HepG2 (cell line): ENCODE data around the gene HOXA6. TPM values are rescaled to one million over a fixed set of nuclear protein-coding genes. Genes with fewer than 3 reads are reported as not detected.

Experiments used
- AKAP8 ChIP-seq: sonication (generic); formaldehyde crosslinking; IDR thresholded peaks from 2 replicates; pipeline ENCODE4 v1.5.1; 2020; ENCODE audit warnings: mild to moderate bottlenecking, missing genetic modification reagents
- BORCS8-MEF2B ChIP-seq: sonication (generic); formaldehyde crosslinking; IDR thresholded peaks from 2 replicates; pipeline ENCODE4 v1.8.0; 2022; ENCODE audit warnings: mild to moderate bottlenecking, missing genetic modification reagents
- EHMT2 ChIP-seq: fragments of 200-600 bp; sonication (generic); IDR thresholded peaks from 2 replicates; pipeline ENCODE4 v1.7.0; 2017; ENCODE audit warnings: antibody characterized with exemption, low read depth, low read length, borderline replicate concordance
- FOXC1 ChIP-seq: sonication (generic); formaldehyde crosslinking; IDR thresholded peaks from 2 replicates; pipeline ENCODE4 v1.8.0; 2022; ENCODE audit warnings: mild to moderate bottlenecking, missing genetic modification reagents, borderline replicate concordance
- HDAC6 ChIP-seq: fragments of 200-600 bp; sonication (generic); IDR thresholded peaks from 2 replicates; pipeline ENCODE4 v1.7.0; 2017; ENCODE audit warnings: mild to moderate bottlenecking, antibody characterized with exemption, low read length, low read depth
- MAFF ChIP-seq: IDR thresholded peaks from 2 replicates; pipeline ENCODE4 v1.6.1; 2011; ENCODE audit warnings: low read depth, low read length, improper control_type of control experiment
- ONECUT2 ChIP-seq: sonication (generic); formaldehyde crosslinking; IDR thresholded peaks from 2 replicates; pipeline ENCODE4 v1.4.0; 2020; ENCODE audit warnings: missing genetic modification reagents
- SMC3 ChIP-seq: IDR thresholded peaks from 2 replicates; pipeline ENCODE4 v1.6.1; 2011; ENCODE audit warnings: low read length, improper control_type of control experiment
- TFDP1 ChIP-seq: IDR thresholded peaks from 2 replicates; pipeline ENCODE4 v1.6.1; 2016; ENCODE audit warnings: missing compliant biosample characterization, missing genetic modification reagents, borderline replicate concordance
- ZNF124 ChIP-seq: sonication (generic); formaldehyde crosslinking; IDR thresholded peaks from 2 replicates; pipeline ENCODE4 v1.4.0; 2020; ENCODE audit warnings: missing genetic modification reagents
- ZNF274 ChIP-seq: sonication (generic); formaldehyde crosslinking; IDR thresholded peaks from 2 replicates; pipeline ENCODE4 v1.5.1; 2020; ENCODE audit warnings: mild to moderate bottlenecking, missing genetic modification reagents
- ZNF30 ChIP-seq: sonication (generic); formaldehyde crosslinking; IDR thresholded peaks from 2 replicates; pipeline ENCODE4 v1.5.0; 2020; ENCODE audit warnings: mild to moderate bottlenecking, missing genetic modification reagents
- ZNF382 ChIP-seq: sonication (generic); formaldehyde crosslinking; IDR thresholded peaks from 2 replicates; pipeline ENCODE4 v1.5.0; 2020; ENCODE audit warnings: missing genetic modification reagents, mild to moderate bottlenecking, borderline replicate concordance
- ZNF546 ChIP-seq: sonication (generic); formaldehyde crosslinking; conservative IDR thresholded peaks from 2 replicates; pipeline ENCODE4 v1.8.1; 2023; ENCODE audit warnings: mild to moderate bottlenecking, missing genetic modification reagents
- ZNF547 ChIP-seq: sonication (generic); formaldehyde crosslinking; IDR thresholded peaks from 2 replicates; pipeline ENCODE4 v1.5.1; 2020; ENCODE audit warnings: mild to moderate bottlenecking, missing genetic modification reagents
- ZNF674 ChIP-seq: sonication (generic); formaldehyde crosslinking; IDR thresholded peaks from 2 replicates; pipeline ENCODE4 v1.5.0; 2020; ENCODE audit warnings: low read depth, mild to moderate bottlenecking, missing genetic modification reagents
- ZNF749 ChIP-seq: sonication (generic); formaldehyde crosslinking; IDR thresholded peaks from 2 replicates; pipeline ENCODE4 v1.8.0; 2022; ENCODE audit warnings: mild to moderate bottlenecking, missing genetic modification reagents, moderate library complexity, borderline replicate concordance
- ZSCAN20 ChIP-seq: sonication (generic); formaldehyde crosslinking; IDR thresholded peaks from 2 replicates; pipeline ENCODE4 v1.4.0; 2020; ENCODE audit warnings: missing genetic modification reagents, mild to moderate bottlenecking, borderline replicate concordance
- ZSCAN25 ChIP-seq: sonication (generic); formaldehyde crosslinking; IDR thresholded peaks from 2 replicates; pipeline ENCODE4 v1.8.0; 2022; ENCODE audit warnings: mild to moderate bottlenecking, missing genetic modification reagents
- polyA plus RNA-seq, 8 experiments: library from polyadenylated mRNA; depleted of rRNA in 3 of 8; stranded (reverse) in 7 of 8; unstranded in 1 of 8; fragments of >200 nt; fragmentation: Illumina TruSeq in 4 of 8; extraction: Trizol in 4 of 8; gene quantifications; 2 replicates each; pipeline versions ENCODE4 v1.2.1 to v1.2.3, GENCODE V29; 2011 to 2016; ENCODE audit warnings: low read depth in 4 of 8, missing spikeins in 1 of 8, mixed read lengths in 1 of 8; ENCODE audit not compliant: insufficient read depth in 1 of 8
- total RNA-seq, 5 experiments: library from RNA; depleted of rRNA; stranded (reverse); fragments of >200 nt; fragmentation: Illumina TruSeq; extraction: Trizol; gene quantifications; 2 replicates each; pipeline ENCODE4 v1.2.3, GENCODE V29; 2016; ENCODE audit warnings: low read depth in 1 of 5
- TF ChIP-seq, protein P1 (sequence below): sonication (generic); formaldehyde crosslinking; IDR thresholded peaks from 2 replicates; pipeline ENCODE4 v1.5.0; 2020; ENCODE audit warnings: missing genetic modification reagents
- TF ChIP-seq, protein P2 (sequence below): sonication (generic); formaldehyde crosslinking; IDR thresholded peaks from 2 replicates; pipeline ENCODE4 v1.5.1; 2020; ENCODE audit warnings: missing genetic modification reagents, mild to moderate bottlenecking, borderline replicate concordance
- TF ChIP-seq, protein P3 (sequence below): sonication (generic); formaldehyde crosslinking; IDR thresholded peaks from 2 replicates; pipeline ENCODE4 v1.4.0; 2020; ENCODE audit warnings: missing genetic modification reagents
- TF ChIP-seq, protein P4 (sequence below): sonication (generic); formaldehyde crosslinking; IDR thresholded peaks from 2 replicates; pipeline ENCODE4 v1.8.0; 2022; ENCODE audit warnings: missing genetic modification reagents, low read depth, mild to moderate bottlenecking, borderline replicate concordance

Gene HOXA6
- total and polyA plus RNA-seq, 2 of the 13 experiments (the other 11 are each of a cell fraction or from before 2014, with no cell fraction given) = 1.3 to 1.5 TPM

- no peak for TF ChIP-seq EHMT2
- TF ChIP-seq HDAC6 = no peak
- TF ChIP-seq FOXC1 (CRISPR knock-in tag) = no peak
- no peak for TF ChIP-seq BORCS8-MEF2B
- TF ChIP-seq AKAP8 (CRISPR knock-in tag) = no peak
- TF ChIP-seq ZNF547 = 0 out of 2 replicates have a peak, but pooled peaks have one; percentile 14
- no peak for TF ChIP-seq ZNF124 (CRISPR knock-in tag)
- TF ChIP-seq, protein P1, sequence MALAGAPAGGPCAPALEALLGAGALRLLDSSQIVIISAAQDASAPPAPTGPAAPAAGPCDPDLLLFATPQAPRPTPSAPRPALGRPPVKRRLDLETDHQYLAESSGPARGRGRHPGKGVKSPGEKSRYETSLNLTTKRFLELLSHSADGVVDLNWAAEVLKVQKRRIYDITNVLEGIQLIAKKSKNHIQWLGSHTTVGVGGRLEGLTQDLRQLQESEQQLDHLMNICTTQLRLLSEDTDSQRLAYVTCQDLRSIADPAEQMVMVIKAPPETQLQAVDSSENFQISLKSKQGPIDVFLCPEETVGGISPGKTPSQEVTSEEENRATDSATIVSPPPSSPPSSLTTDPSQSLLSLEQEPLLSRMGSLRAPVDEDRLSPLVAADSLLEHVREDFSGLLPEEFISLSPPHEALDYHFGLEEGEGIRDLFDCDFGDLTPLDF (CRISPR knock-in tag) = 0 out of 2 replicates have a peak, but pooled peaks have one; percentile 9
- no peak for TF ChIP-seq MAFF
- TF ChIP-seq, protein P2, sequence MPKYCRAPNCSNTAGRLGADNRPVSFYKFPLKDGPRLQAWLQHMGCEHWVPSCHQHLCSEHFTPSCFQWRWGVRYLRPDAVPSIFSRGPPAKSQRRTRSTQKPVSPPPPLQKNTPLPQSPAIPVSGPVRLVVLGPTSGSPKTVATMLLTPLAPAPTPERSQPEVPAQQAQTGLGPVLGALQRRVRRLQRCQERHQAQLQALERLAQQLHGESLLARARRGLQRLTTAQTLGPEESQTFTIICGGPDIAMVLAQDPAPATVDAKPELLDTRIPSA (CRISPR knock-in tag) = no peak
- TF ChIP-seq, protein P3, sequence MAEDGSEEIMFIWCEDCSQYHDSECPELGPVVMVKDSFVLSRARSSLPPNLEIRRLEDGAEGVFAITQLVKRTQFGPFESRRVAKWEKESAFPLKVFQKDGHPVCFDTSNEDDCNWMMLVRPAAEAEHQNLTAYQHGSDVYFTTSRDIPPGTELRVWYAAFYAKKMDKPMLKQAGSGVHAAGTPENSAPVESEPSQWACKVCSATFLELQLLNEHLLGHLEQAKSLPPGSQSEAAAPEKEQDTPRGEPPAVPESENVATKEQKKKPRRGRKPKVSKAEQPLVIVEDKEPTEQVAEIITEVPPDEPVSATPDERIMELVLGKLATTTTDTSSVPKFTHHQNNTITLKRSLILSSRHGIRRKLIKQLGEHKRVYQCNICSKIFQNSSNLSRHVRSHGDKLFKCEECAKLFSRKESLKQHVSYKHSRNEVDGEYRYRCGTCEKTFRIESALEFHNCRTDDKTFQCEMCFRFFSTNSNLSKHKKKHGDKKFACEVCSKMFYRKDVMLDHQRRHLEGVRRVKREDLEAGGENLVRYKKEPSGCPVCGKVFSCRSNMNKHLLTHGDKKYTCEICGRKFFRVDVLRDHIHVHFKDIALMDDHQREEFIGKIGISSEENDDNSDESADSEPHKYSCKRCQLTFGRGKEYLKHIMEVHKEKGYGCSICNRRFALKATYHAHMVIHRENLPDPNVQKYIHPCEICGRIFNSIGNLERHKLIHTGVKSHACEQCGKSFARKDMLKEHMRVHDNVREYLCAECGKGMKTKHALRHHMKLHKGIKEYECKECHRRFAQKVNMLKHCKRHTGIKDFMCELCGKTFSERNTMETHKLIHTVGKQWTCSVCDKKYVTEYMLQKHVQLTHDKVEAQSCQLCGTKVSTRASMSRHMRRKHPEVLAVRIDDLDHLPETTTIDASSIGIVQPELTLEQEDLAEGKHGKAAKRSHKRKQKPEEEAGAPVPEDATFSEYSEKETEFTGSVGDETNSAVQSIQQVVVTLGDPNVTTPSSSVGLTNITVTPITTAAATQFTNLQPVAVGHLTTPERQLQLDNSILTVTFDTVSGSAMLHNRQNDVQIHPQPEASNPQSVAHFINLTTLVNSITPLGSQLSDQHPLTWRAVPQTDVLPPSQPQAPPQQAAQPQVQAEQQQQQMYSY (CRISPR knock-in tag) = no peak
- TF ChIP-seq SMC3 = peak; percentile 14; the same call in 1 of the 2 replicates
- TF ChIP-seq ZNF749 = no peak
- no peak for TF ChIP-seq TFDP1 (CRISPR knock-in tag)
- no peak for TF ChIP-seq ZNF30 (CRISPR knock-in tag)
- TF ChIP-seq ZSCAN25 (CRISPR knock-in tag) = no peak
- no peak for TF ChIP-seq ONECUT2
- TF ChIP-seq, protein P4, sequence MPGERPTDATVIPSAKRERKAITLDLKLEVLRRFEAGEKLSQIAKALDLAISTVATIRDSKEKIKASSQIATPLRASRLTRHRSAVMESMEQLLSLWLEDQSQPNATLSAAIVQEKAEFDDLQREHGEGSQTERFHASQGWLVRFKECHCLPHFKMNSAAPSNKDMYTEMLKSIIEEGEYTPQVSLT (CRISPR knock-in tag) = no peak
- no peak; the same call in 1 of the 2 replicates for TF ChIP-seq ZNF274 (CRISPR knock-in tag)
- no peak for TF ChIP-seq ZNF674
- TF ChIP-seq ZSCAN20 (CRISPR knock-in tag) = no peak
- TF ChIP-seq ZNF546 (CRISPR knock-in tag) = no peak
- TF ChIP-seq ZNF382 (CRISPR knock-in tag) = no peak
Measured at GRCh38 chr7:27143023-27143949, 4.3 kb downstream of the HOXA6 start, which contains the start of gene HOXA5 (continued).
